GM18867 (cell line): ENCODE data around the gene SFRP2.

ENCODE experiments used
- ATAC-seq: cut with Tn5 transposase; IDR thresholded peaks from one replicate; pipeline ENCODE4 v1.9.1; 2021; ENCODE audit warnings: mild to moderate bottlenecking, moderate library complexity; ENCODE audit not compliant: unreplicated experiment

Gene SFRP2

DNA sequence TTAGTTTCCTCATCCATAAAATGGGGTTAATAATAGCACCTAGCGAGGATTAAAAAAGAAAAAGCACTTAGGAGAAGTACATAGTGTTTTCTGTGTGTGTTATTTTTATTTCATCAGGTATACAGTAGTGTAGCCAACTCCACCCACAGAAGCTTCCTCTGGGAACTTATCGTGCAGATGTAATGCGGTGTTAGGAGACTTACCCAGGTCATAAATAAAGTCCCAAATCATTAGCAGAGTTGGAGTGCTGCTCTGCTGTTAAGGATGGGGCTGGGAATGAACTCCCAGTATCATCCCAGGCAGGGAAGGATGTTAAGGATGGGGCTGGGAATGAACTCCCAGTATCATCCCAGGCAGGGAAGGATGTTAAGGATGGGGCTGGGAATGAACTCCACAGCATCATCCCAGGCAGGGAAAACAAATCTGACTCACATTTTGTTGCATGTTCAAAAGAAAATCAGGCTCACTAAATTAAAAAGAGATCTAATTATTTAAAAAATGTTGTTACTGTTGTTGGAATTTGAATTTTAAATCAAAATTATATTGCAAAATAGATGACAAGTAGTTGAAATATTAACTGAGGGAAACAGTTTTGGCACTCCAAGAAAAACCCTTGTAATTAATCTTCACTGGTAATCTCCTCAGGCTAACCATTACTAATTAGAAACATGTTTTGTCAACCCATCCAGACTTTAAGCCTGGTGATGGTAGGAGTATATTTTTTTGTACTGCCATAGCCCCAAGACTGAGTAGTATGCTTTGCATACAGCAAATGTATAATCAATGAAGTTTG lies 10.2 kb upstream of the SFRP2 start:
- ATAC-seq: no peak

DNA sequence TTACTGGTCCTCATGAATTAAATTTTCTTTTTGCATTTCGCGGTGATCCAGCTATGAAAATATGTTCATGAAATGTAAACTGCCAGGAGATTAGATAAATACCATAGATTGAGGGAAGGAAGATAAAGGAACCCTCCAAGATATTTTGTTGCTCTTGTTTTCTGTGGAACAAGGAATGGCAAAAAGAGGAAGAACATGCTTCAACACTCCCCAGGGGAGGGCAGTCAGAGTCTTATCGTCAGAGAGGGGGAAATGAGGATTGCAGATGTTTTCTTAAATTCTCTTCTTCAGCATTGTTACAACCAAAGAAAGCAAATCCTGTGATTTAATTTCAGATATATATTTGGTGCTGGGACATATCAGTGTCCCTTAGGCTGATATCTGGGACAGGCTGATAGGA lies 9.5 kb upstream of the SFRP2 start:
- no peak for ATAC-seq

DNA sequence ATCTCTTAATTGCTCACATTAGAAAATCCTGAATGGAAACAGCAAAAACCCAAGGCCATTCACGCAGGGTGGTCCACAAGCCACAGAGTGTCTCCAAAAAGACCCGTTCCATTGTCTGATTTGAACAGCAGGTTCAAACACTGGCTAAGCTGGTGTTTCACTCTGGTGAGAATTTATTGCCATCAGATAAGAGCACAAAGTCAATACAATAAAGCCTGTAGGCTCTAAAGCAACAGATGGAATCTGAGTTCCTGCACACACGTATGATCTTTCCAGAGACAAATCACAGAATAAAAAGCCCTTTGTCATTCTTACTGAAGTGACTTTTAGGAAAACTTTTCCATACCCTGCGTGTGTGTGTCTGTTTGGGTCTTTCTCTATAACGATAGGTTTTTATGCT lies 5.1 kb upstream of the SFRP2 start:
- ATAC-seq: no peak

DNA sequence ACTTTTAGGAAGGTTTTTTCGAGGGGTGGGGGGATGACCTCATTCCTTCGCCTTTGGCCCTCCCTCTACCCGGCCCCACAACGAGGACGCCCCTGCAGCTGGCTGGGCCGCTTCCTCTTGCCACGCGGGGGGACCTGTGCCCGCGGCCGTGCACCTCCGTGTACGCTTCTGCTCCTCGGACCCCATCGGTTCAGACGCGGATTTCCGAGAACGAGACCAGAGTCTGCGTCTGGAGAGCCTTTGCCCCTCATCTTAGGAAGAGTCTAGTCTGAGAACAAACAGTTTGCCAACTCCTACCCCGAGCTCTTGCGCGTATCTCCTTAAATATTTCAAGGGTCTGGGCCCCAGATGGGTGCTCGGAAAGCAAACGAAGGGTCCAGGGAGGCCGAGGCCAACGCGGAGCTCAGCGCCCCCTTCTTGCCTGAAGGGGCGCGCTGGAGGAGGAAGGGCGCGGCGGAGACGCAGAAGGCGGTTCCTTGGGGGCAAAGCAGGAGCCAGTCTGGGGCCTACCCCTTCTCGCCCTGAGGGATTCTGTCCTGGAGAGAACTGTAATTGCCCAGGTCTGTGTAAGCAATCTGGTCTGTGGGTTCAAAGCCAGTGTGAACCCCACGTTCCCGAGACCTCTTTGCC lies 3.9 kb upstream of the SFRP2 start:
- no peak for ATAC-seq

DNA sequence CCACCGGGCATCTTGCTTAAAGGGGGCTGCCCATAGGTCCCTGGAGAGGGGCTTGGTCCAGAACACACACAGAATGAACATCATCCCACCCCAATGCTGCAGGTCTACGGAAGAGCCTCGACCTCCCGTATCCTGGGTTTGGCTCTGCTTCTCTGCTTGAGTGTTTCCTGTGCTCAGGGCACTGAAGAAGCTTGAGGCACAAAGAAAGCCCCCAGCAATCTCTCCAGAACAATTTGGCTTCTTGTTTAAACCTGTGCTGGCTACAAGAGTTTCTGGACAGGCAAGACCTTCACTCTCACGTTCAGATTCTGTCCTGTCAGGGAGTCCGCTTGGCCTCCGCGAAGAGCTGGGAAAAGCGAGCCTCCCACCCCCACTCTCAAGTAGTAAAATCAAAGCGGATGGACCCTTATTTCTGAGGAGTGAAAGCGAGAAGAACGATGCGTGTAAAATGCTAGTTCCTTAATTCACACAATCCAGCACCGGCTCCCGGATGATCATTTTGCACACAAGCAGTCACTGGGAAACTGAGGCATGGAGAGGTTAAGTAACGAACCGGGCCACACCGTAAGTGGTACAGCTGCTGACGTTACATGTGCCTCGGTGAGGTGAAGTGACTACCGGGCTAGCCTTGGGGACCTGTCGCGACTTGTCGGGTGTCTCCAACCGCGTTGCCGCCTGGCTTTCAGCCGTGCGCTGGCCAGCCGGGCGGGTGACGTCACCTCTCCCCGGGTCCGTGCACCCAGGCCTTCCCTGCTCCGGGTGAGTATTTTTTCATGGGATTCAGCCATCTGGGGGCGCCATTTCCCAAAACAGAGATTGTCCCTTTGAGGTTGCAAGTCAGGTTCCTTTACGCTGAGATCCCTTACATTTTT lies 3.1 kb upstream of the SFRP2 start:
- ATAC-seq: no peak

DNA sequence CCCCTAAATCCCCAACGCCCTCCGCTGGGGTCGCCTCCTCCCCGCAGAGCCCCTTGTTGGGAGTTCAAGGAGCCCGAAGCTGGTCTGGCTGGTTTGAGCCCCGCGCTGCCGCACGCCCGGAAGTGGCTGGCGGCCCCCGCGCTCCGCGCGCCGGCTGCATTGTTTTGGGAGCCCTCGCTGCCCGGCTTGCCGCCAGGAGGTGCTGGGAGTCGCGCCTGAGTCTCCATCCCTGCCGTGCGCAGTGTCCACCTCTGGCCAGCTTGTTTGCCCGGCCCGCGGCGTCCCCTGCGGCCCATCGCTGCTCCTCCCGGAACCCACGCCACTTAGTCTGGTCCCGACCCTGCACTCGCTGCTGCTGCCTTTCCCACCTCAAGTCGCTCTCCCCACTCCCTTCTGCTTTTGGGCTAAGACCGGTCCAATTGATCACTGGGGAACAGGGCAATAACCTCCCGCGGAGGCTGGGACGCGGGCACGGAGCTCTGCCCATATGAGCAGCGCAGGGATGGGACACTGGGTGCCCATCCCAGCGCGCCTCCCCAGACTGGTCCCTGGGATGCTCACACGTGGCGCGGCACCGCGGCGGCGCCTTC lies 2.2 kb upstream of the SFRP2 start:
- peak; percentile 36 for ATAC-seq

DNA sequence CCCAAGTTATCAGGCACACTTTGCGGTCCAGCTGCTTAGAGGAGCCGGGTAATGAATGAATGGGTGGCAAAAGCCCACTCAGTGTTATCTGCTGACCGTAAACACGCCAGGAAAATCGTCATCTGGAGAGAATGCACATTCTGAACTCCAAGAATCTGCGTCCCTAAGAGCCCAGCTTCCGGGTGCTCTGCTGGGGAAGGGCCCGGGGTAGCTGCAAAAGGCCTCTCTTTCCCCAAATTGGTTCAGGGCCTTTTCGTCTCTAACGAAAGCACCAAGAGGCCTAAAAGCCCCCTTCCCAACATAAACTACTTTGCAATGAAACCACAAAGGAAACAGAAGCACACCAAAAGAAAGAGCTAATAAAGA lies 1.6 kb upstream of the SFRP2 start:
- ATAC-seq: no peak

DNA sequence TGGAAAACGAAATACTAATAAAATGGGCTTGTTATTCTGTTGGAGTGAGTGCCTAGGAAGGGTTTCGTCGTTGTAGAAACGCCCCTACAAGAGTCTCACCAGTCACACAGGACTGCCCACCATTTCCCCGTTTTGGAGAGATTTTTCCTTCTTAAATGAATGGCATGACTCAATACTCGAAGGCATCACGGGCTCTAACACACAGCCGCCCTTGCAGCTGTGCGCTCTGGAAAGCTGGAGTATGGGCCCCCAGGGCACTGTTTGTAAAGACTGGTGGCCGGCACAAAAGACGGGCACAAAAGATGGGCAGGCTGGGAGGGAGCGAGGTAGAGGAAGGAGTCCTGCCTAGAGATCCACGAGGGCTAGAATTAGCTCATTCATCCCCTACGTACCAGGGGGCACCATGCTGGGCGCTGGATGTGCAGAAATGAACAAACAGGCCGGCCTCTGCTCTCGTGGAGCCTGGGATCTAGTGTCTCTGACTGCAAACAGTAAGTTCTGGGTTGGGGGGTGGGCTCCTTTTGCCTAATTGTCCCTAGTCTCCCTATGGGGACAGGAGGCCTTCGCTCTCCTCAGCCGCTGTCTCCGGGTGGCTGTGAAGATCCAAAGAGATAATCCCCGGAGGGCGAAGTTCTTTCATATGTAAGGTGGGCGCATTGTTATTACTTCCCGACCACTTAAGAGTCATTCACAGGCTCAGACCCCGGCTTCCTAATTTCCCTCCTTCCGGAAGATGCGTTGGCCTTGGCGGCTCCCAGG lies 1.0 kb upstream of the SFRP2 start:
- no peak for ATAC-seq

DNA sequence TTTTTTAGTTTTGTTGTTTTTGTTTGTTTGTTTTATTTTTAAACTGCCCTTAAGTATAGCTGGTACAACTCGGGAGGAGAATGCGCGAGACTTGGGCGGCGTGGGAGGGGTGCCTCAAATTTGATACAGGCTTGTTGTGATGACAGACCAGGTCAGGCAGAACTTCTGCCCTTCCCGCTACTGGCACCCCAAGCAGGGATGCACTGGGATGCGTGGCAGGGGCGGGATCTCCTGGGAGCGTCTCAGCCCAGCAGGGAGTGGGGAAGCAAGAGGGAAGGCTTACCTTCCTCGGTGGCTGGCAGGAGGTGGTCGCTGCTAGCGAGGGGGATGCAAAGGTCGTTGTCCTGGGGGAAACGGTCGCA lies 851 bp downstream of the SFRP2 start:
- ATAC-seq: no peak

DNA sequence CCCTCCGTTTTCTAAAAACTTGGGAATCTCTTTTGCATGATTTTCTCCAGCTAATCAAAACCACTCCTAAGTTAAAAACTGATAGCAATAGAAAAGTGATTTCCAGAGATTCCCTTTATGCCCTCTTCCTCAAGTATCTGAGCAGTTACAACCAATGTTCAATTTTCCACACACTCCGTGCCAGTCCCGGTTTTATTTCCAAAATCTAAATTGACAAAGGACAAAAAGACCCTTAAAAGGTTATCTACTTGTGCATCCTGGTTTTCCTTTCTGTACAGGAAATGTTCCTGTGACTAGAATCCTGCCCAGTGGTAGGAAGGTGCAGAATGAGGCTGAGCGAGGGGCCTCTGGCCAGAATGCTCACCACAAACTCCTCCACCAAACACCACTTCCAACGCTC lies 1.3 kb downstream of the SFRP2 start:
- ATAC-seq: no peak

DNA sequence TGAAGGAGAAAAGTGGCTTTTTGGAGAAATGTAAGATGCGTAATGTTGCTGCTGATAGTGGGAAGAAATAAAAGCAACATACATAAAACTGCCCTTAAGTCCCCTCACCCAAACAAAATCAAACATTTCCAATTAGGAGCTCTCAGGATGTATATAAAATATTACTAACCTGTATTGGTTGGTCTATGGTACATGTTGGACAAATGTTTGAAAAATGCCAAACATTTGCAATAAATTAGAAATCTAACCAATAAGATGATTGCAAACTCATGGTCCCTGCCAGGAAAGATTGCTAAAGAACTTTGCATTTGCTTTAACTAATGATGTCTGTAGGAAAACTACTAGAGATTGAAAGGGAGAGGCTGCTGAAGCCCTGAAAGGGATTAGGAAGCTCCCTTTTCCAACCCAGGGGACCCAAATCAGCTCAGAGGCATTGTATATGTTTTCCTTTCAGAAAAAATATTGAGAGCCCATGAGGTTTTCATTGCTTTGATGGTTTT lies 1.8 kb downstream of the SFRP2 start:
- ATAC-seq: no peak

DNA sequence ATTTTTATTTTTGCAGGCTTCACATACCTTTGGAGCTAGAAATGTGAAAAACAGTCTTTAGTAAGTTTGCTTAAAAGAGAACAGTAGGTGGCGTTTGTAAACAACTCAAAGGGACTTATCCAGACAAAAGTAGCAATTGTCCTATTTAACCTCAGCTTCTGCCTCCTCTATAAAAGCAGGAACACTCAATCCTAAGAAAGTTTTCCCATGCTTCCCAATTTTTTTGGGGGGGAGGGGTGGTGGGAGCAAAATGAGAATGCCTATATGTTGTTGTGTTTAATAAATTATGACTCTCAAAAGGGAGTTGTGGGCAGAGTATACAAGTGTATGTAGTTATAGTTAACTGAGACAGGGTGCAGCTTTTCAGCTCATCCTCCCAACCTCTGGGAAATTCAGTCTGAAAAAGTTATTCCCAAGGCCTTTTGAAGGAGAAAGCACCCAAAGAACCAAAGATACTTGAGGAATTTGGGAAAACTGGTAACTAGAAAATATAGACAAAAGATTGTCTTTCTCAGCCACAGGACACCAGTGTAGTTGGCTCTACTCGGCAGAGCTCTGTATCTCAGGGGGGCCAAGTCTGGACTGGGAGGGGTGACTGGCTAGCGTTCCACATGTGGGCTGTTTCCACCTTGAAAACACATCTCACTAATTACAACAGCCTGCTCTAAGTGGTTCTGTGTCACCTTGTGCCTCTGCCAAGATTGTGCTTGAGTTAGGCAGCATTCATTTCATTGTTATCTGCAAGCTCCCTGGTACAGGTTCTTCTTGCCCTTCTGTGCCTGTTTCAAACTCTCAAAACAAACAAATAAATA lies 2.8 kb downstream of the SFRP2 start:
- ATAC-seq: no peak

DNA sequence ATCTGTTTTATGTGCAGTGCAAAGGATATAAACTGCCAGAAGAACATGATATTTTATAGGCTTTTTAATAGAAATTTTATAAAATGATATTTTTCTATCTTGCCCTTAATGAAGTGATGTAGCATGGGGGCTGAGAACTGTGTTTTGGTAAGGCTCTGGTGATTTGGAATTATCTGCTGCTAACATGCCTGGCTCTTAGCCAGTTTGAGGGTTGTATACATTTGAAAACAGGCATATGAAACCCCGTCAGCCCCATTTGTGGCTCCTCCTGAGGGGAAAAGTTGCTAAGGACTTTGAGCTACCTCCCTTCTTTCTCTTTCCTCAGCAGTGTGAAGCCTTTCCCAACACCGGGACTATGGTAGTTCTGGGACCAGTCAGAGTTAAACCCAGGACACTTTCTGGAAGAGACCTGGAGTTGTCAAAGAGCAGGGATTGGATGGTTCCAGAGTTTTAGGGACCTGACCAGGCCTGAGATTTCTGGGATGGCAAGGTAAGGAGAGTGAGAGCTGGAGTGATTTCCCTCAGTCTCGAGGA lies 4.7 kb downstream of the SFRP2 start:
- no peak for ATAC-seq

DNA sequence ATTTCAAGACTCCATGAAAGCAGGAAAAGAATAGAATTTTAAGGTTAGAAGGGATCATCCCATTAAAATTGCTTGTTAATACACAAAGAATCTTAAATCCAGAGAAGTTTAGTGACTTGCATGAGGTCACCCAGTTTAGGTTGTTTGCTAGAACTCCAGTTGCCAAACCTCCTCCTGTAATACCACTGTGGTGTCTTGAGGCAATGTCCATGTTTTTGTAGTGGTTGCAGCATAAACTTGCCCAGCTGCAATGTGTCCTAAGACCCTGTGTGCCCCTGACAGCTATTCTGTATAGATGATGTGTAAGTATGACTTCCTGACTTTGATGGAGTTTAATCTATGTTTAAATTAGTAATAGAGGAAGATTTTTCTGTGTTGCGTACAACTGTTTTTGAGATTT lies 6.3 kb downstream of the SFRP2 start:
- no peak for ATAC-seq

DNA sequence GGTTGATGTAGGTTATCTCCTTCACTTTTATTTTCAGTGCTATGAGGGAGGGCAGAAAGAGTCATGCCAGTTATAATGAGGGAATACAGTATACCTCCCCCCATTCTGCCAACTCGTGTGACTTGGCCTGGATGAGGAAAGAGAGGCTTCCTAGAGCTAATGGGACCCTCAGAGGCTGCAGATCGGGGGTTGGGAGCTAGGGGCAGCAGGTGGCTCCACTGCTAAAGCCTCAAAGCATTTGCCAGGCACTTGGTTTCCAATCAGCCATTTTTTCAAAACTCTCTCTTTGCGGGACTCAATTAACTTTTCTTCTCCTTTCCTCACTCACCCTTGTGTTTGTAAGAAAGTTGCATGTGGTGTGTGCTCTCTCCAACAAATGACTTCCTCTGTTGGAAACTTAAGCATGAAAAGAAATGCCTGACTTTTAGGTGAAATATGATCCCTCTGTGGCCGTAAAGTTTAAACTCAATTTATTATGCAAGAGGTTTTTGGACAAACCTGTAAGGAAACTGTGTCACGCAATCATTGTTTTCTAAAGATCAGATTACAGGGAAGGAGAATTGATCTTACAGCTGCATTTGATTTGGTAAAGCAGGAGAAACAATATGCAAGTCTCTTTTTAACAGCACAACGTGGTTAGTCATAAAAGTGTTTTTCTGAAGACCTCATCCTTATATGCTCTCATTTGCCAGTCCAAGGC lies 7.0 kb downstream of the SFRP2 start:
- ATAC-seq: no peak

DNA sequence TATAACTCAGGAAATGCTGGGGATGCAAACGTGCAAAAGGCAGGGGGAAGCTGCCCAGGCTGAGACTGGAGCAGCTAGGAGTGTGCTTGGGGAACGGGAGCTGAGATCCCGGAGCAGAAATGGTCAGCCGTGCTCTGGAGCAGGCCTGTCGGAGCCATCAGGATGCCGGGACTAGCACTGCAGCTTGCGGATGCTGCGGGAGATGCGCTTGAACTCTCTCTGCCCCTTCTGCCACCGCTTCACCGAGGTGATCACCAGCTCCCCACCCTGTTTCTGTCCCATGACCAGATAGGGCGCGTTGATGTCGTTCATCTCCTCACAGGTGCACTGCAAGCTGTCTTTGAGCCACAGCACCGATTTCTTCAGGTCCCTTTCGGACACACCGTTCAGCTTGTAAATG lies 7.6 kb downstream of the SFRP2 start:
- peak; percentile 11 for ATAC-seq

DNA sequence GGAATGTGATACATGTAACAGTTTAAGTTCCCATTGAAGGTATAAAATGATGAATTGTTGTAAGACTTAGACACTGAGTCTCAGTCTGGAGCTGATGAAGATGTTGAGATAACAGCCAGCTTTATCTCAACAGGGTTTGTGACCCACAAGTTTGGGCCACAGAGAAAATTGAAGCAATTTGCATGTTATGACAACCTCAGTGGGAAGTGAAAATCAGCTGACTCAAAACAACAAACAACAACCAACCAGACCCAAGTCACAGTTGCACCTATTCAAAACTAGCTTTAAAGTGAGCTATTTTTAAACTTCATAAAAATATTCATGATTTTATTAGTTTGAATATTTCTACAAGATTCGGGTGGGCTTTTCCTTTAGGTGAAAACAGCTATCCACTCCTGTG lies 8.0 kb downstream of the SFRP2 start:
- ATAC-seq: peak; percentile 93

DNA sequence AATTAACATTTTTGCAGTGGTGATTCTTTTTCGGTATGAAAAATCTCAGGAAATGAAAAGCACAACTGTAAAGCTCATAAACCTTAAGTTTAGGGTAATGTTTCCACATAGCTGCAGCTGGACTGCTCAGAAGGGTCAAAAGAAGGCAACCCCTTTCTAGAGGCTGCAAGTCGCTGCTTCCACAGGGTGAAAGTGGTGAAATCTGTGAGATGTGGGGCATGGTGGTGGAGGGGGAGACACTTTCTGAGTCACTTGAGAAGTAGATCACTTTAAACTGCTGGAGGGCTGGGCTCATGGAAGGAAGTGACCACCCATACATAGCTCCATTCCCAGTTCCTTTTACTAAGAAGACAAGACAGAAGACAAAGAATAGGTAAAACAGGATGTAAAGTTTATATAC lies 8.7 kb downstream of the SFRP2 start:
- no peak for ATAC-seq

DNA sequence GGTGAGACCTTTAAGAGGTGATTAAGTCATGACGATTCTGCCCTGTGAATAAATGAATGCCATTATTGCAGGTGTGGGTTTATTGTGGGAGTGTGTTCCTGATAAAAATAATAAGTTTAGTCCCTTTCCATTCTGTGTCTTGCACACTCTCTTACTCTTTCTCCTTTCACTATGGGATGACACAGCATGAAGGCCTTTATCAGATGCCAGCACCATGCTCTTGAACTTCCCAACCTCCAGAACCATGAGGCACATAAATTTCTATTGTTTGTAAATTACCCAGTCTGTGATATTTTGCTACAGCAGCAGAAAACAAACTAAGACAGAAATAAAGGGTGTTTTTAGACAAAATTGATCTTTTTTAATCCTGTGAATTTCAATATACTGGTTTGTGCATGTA lies 10.5 kb downstream of the SFRP2 start:
- no peak for ATAC-seq
